Prostate gland (tissue), 2 donors: ENCODE measurements around the gene MYLK4. TPM values are rescaled to one million over a fixed set of nuclear protein-coding genes. Genes with fewer than 3 reads are reported as not detected.

Experiments
- DNase-seq: peaks from one replicate; pipeline ENCODE4 v3.0.0-alpha.2; 2019; ENCODE audit warnings: low spot score
- H3K27ac ChIP-seq, 2 donors: fragments of 200-600 bp; sonication (generic); 2 replicates each; pipeline ENCODE4 v1.5.1; 2017 to 2019
- H3K27me3 ChIP-seq: fragments of 200-600 bp; sonication (generic); replicated peaks from 2 replicates; pipeline ENCODE4 v1.5.1; 2019; ENCODE audit not compliant: insufficient read depth
- H3K36me3 ChIP-seq, 2 donors: fragments of 200-600 bp; sonication (generic); 1 replicate in 1 of 2; 2 replicates in 1 of 2; pipeline versions ENCODE4 v1.5.1 to v1.8.1; 2017 to 2019
- H3K4me1 ChIP-seq: fragments of 200-600 bp; sonication (generic); replicated peaks from 2 replicates; pipeline ENCODE4 v1.5.1; 2019
- H3K4me3 ChIP-seq, 2 donors: fragments of 200-600 bp; sonication (generic); 2 replicates each; pipeline ENCODE4 v1.5.1; 2017 to 2019
- H3K9me3 ChIP-seq: fragments of 200-600 bp; sonication (generic); 2 replicates; pipeline ENCODE4 v1.5.1; 2017
- CTCF ChIP-seq, 4 experiments: fragments of 200-600 bp in 2 of 4; fragments of 450-650 bp in 2 of 4; sonication (generic) in 2 of 4; IDR thresholded peaks; 1 replicate in 3 of 4; 2 replicates in 1 of 4; pipeline ENCODE4 v1.5.1; 2016 to 2019; ENCODE audit warnings: antibody characterized with exemption in 4 of 4, mild to moderate bottlenecking in 2 of 4, moderate library complexity in 2 of 4
- POLR2A ChIP-seq: fragments of 450-650 bp; IDR thresholded peaks from one replicate; pipeline ENCODE4 v1.6.1; 2016; ENCODE audit warnings: antibody characterized with exemption, mild to moderate bottlenecking
- POLR2AphosphoS5 ChIP-seq: sonication (generic); formaldehyde crosslinking; IDR thresholded peaks from one replicate; pipeline ENCODE4 v1.6.1; 2017; ENCODE audit warnings: antibody characterized with exemption
- WGBS: methylation state at CpG from one replicate; pipeline ENCODE4 v1.1.5; 2018; 5-methylcytosine and 5-hydroxymethylcytosine counted together
- intact Hi-C: fragments of 100-400 bp; cut with DNase I; formaldehyde crosslinking; loops from one replicate; pipeline ENCODE4 v1.14.2; 2022
- total RNA-seq, 2 donors: library from RNA; depleted of rRNA; stranded (reverse); fragments of >200 nt; gene quantifications; one replicate each; pipeline ENCODE4 v1.1.0, GENCODE V29; 2016

The MYLK4 gene
- total RNA-seq, 2 donors from 2014 or later, result 0.46 to 0.97 TPM

- H3K9me3 ChIP-seq, result no peaks in the 10 kb centered on the region
- 75% methylated on average over 8 of the region's 8 CpGs for WGBS
- no peak overlapping the region for H3K4me3 ChIP-seq
- TF ChIP-seq POLR2AphosphoS5 (no peak), CTCF (IDR thresholded peaks at IDR 0.05) (no peak), POLR2A (no peak)
- intact Hi-C loops, result loop anchor here (5.0 kb wide), 1 partner anchor 1151 kb away; no protein-coding TSS in a partner anchor
- H3K4me1 ChIP-seq, result peaks cover 4% of the 10 kb centered on the region
- H3K27me3 ChIP-seq, result no peaks in the 10 kb centered on the region
- DNase-seq, result no peak
- no peak overlapping the region for H3K27ac ChIP-seq
- H3K36me3 ChIP-seq, result no peaks in the 10 kb centered on the region
These were observed 2.5 kb downstream of the MYLK4 start for GRCh38 chr6:2748183-2748582.

- Histone ChIP-seq H3K4me1 (peaks cover 4% of the 10 kb centered on the region), H3K4me3 (no peak overlapping the region), H3K27me3 (no peaks in the 10 kb centered on the region), H3K9me3 (no peaks in the 10 kb centered on the region), H3K36me3 (no peaks in the 10 kb centered on the region), H3K27ac (no peak overlapping the region)
- intact Hi-C loops, result loop anchor here (5.0 kb wide), 1 partner anchor 1149 kb away; no protein-coding TSS in a partner anchor
- TF ChIP-seq POLR2AphosphoS5 (no peak), POLR2A (no peak), CTCF (IDR thresholded peaks at IDR 0.05) (no peak)
- DNase-seq, result no peak
- 44% methylated on average over 7 of the region's 7 CpGs for WGBS
These were observed 4.1 kb downstream of the MYLK4 start for GRCh38 chr6:2746557-2747061.

GRCh38 chr6:2745246-2745645, 5.5 kb downstream of the MYLK4 start:
- Histone ChIP-seq H3K27ac (no peak overlapping the region), H3K4me1 (peaks cover 4% of the 10 kb centered on the region), H3K27me3 (no peaks in the 10 kb centered on the region), H3K36me3 (no peaks in the 10 kb centered on the region), H3K9me3 (no peaks in the 10 kb centered on the region), H3K4me3 (no peak overlapping the region)
- 95% methylated on average over 4 of the region's 4 CpGs for whole genome bisulfite sequencing
- intact Hi-C loops, result loop anchor here (5.0 kb wide), 1 partner anchor 1148 kb away; no protein-coding TSS in a partner anchor
- no peak for DNase-seq
- TF ChIP-seq CTCF (IDR thresholded peaks at IDR 0.05), result no peak
- TF ChIP-seq POLR2A, result no peak
- no peak for TF ChIP-seq POLR2AphosphoS5

GRCh38 chr6:2744778-2745177, 5.9 kb downstream of the MYLK4 start:
- DNase-seq, result no peak
- TF ChIP-seq CTCF (IDR thresholded peaks at IDR 0.05) (no peak), POLR2AphosphoS5 (no peak), POLR2A (no peak)
- H3K9me3 ChIP-seq, result no peaks in the 10 kb centered on the region
- no peaks in the 10 kb centered on the region for H3K36me3 ChIP-seq
- no peak overlapping the region for H3K4me3 ChIP-seq
- H3K27ac ChIP-seq, result no peak overlapping the region
- intact Hi-C loops, result loop anchor here (5.0 kb wide), 1 partner anchor 1147 kb away; no protein-coding TSS in a partner anchor
- peaks cover 4% of the 10 kb centered on the region for H3K4me1 ChIP-seq
- 93% methylated on average over 8 of the region's 8 CpGs for WGBS
- H3K27me3 ChIP-seq, result no peaks in the 10 kb centered on the region

GRCh38 chr6:2744209-2744771, 6.4 kb downstream of the MYLK4 start:
- H3K9me3 ChIP-seq, result no peaks in the 10 kb centered on the region
- no peaks in the 10 kb centered on the region for H3K36me3 ChIP-seq
- 22% methylated on average over 9 of the region's 9 CpGs for WGBS
- peak in 2 of 4 experiments; percentile 28 to 32 for TF ChIP-seq CTCF (IDR thresholded peaks at IDR 0.05)
- TF ChIP-seq POLR2AphosphoS5, result no peak
- TF ChIP-seq POLR2A, result no peak
- H3K27me3 ChIP-seq, result no peaks in the 10 kb centered on the region
- intact Hi-C loops, result no loop called here
- DNase-seq, result no peak
- peaks cover 4% of the 10 kb centered on the region for H3K4me1 ChIP-seq
- no peak overlapping the region for H3K4me3 ChIP-seq
- H3K27ac ChIP-seq, result peak overlapping the region in 1 of 2 donors; percentile 22
